Islet precursor cell (in vitro differentiated cells): ENCODE measurements around the gene UBE2U.

Source experiments
- DNase-seq: peaks from one replicate; pipeline ENCODE4 v3.0.0-alpha.2; 2018

Gene UBE2U

DNA sequence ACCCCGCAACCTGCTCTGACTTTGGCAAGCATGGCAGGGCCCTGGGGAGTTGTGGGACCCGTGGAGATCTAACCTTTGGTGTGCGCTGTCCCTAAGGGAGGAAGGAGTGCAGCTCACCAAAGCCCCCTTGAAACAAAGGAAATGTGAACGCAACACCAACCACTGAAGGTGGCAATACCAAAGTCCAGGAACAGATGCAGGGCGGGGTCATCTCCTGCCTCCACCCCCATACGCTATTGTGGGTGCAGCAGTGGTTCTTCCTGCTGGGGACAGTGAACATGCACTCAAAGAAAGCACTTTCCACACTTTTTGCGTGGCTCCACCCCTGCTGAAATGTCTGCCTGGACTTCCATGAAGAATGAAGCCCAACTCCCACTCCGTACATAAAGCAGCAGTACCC, 93.0 kb downstream of the UBE2U start:
- no peak for DNase-seq

GRCh38 chr1:64302194-64302593, 98.8 kb downstream of the UBE2U start:
- no peak for DNase-seq

GRCh38 chr1:64302971-64303370, 99.5 kb downstream of the UBE2U start:
- no peak for DNase-seq

DNA sequence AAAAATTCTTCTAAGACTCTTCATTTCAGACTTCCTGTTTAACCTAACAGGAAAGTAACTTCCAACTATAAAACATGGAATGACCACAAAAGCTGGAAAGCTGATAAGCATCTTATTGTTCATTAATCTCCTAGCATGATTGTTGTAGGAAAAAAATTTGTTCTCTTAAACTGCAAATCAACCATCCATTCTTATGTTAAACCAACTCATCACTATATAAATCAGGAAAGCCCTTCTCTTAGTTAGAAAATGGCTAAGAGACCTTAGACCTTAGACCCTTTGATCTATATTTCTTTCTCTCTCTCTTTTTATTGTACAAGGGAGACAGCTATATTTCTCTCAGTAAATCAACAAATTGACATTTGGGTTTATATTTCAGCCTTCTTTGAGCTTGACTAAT, 101.4 kb downstream of the UBE2U start:
- no peak for DNase-seq

DNA sequence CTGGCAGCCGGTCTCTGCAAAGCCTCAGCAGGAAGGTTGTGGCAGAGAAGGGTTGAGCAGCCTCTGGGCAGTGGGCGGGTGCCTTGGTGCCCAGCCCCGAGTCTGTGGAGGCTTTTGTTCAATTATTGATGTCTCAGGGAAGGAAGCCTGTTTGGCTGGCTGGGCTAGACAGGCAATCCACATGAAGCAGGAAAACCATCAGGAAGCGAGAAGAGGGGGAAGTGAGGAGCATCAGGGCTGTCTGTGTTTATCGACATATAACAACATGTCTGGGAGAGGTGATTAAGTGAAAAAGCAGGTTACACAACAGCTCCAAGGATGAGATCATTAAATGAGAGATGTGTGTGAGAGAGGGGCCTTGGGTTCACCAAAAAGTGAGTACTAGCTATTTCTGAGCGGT, 105.4 kb downstream of the UBE2U start:
- no peak for DNase-seq

GRCh38 chr1:64309431-64309831, 106.0 kb downstream of the UBE2U start:
- DNase-seq = no peak

GRCh38 chr1:64310760-64311159, 107.3 kb downstream of the UBE2U start:
- no peak for DNase-seq

GRCh38 chr1:64312431-64312830, 109.0 kb downstream of the UBE2U start:
- DNase-seq = no peak

DNA sequence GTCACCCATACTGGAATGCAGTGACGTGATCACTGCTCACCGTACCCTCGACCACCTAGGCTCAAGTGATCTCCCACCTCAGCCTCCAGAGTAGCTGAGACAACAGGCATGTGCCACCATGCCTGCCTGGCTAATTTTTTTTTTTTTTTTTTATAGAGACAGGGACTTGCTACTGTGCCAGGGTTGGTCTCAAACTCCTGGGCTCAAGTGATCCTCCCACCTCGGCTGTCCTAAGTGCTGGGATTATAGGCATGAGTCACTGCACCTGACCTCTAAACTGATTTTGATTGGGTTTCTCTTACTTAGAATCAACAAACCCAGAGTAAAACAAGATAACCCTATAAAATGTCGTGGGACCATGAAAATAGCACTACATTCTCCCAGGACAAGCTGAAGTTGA, 112.0 kb downstream of the UBE2U start:
- DNase-seq = no peak
